Endothelial cell of umbilical vein (primary cell): ENCODE results near the gene CCDC188. TPM values are rescaled to one million over a fixed set of nuclear protein-coding genes. Genes with fewer than 3 reads are reported as not detected.

ENCODE experiments used
- BruUV-seq: library from RNA; stranded (reverse); fragments of 400-500 nt; replicated peaks from 2 replicates; lab custom pipeline; 2021; lab: Mats Ljungman, UMichigan
- CTCF ChIA-PET: fragments of 300-600, 350-600 bp; sonication (Branson Sonifier 250); formaldehyde crosslinking; loops from one replicate; lab custom pipeline; 2021; ENCODE audit warnings: antibody characterized with exemption, inconsistent platforms; lab: Charles Lee
- POLR2A ChIA-PET: fragments of 300-600, 350-600 bp; sonication (Branson Sonifier 250); formaldehyde crosslinking; loops from one replicate; lab custom pipeline; 2021; ENCODE audit warnings: antibody characterized with exemption, inconsistent platforms; lab: Charles Lee
- DNase-seq: peaks from one replicate; pipeline ENCODE4 v3.0.0-alpha.2; 2011; ENCODE audit warnings: low read depth, low spot score
- FAIRE-seq: peaks from 2 replicates; lab custom pipeline; 2011; peaks lifted over from hg19 to GRCh38; lab: Jason Lieb, UNC
- H2AFZ ChIP-seq: 2 replicates; pipeline ENCODE4 v1.6.0; 2012; ENCODE audit warnings: low read depth, low read length, control low read depth, inconsistent platforms
- H3K27ac ChIP-seq: 2 replicates; pipeline ENCODE4 v1.5.1; 2011; ENCODE audit warnings: low read depth, mild to moderate bottlenecking, control low read depth, low read length, moderate library complexity; ENCODE audit not compliant: insufficient read depth
- H3K27me3 ChIP-seq, 2 experiments: 2 replicates each; pipeline versions ENCODE4 v1.6.0 to v1.6.1; 2011; ENCODE audit warnings: low read length in 2 of 2, mixed read lengths in 1 of 2; ENCODE audit not compliant: control insufficient read depth in 2 of 2, insufficient read depth in 2 of 2
- H3K36me3 ChIP-seq, 2 experiments: 2 replicates in 1 of 2; 3 replicates in 1 of 2; pipeline ENCODE4 v1.5.1; 2011; ENCODE audit warnings: low read length in 2 of 2, mild to moderate bottlenecking in 1 of 2, moderate library complexity in 1 of 2; ENCODE audit not compliant: control insufficient read depth in 2 of 2, insufficient read depth in 2 of 2; ENCODE audit errors: extremely low read depth in 1 of 2
- H3K4me1 ChIP-seq: 3 replicates; pipeline ENCODE4 v1.5.1; 2011; ENCODE audit warnings: mild to moderate bottlenecking, low read length; ENCODE audit not compliant: control insufficient read depth, insufficient read depth; ENCODE audit errors: extremely low read depth
- H3K4me2 ChIP-seq: 2 replicates; pipeline ENCODE4 v1.6.1; 2011; ENCODE audit warnings: low read length, control low read depth, mixed read lengths; ENCODE audit not compliant: insufficient read depth
- H3K4me3 ChIP-seq, 3 experiments: fragments of 200-600 bp in 1 of 3; sonication (generic), shearing (Covaris generic) in 1 of 3; replicated peaks in 1 of 3; 2 replicates each; pipeline ENCODE4 v1.5.1; 2011 to 2016; ENCODE audit warnings: control low read depth in 3 of 3, low read length in 3 of 3, mild to moderate bottlenecking in 2 of 3, inconsistent platforms in 1 of 3, low read depth in 1 of 3, moderate library complexity in 1 of 3; ENCODE audit not compliant: insufficient read depth in 1 of 3
- H3K79me2 ChIP-seq: 2 replicates; pipeline ENCODE4 v1.6.0; 2012; ENCODE audit warnings: low read length, inconsistent platforms; ENCODE audit not compliant: control insufficient read depth, insufficient read depth
- H3K9ac ChIP-seq: replicated peaks from 2 replicates; pipeline ENCODE3; 2011; ENCODE audit warnings: low read length, control low read depth; ENCODE audit not compliant: insufficient read depth; ENCODE audit errors: extremely low read depth
- H3K9me1 ChIP-seq: replicated peaks from 3 replicates; pipeline ENCODE4 v1.6.0; 2011; ENCODE audit warnings: mild to moderate bottlenecking, low read length; ENCODE audit not compliant: control insufficient read depth, insufficient read depth; ENCODE audit errors: extremely low read depth
- H3K9me3 ChIP-seq: replicated peaks from 2 replicates; pipeline ENCODE4 v1.5.1; 2012; ENCODE audit warnings: low read length, inconsistent platforms; ENCODE audit not compliant: control insufficient read depth, insufficient read depth
- H4K20me1 ChIP-seq: replicated peaks from 2 replicates; pipeline ENCODE3; 2011; ENCODE audit warnings: mild to moderate bottlenecking, low read length; ENCODE audit not compliant: control insufficient read depth, insufficient read depth; ENCODE audit errors: extremely low read depth
- CTCF ChIP-seq, 2 donors: IDR thresholded peaks; 1 replicate in 1 of 2; 2 replicates in 1 of 2; pipeline ENCODE4 v1.5.1; 2011; ENCODE audit warnings: low read length in 2 of 2, mild to moderate bottlenecking in 2 of 2, moderate library complexity in 2 of 2, control low read depth in 1 of 2, inconsistent platforms in 1 of 2, low read depth in 1 of 2; ENCODE audit not compliant: insufficient read depth in 1 of 2; ENCODE audit errors: extremely low read depth in 1 of 2
- EZH2 ChIP-seq: IDR thresholded peaks from 2 replicates; pipeline ENCODE4 v1.6.1; 2012; ENCODE audit warnings: borderline replicate concordance, low read depth, mild to moderate bottlenecking, moderate library complexity, low read length, inconsistent platforms; ENCODE audit not compliant: severe bottlenecking
- JUN ChIP-seq: IDR thresholded peaks from 2 replicates; pipeline ENCODE4 v1.6.1; 2011; ENCODE audit warnings: borderline replicate concordance, low read depth; ENCODE audit not compliant: insufficient read length, insufficient read depth
- MYC ChIP-seq: IDR thresholded peaks from one replicate; pipeline ENCODE4 v1.6.1; 2011; ENCODE audit warnings: mild to moderate bottlenecking, low read depth, low read length
- POLR2A ChIP-seq: IDR thresholded peaks from 2 replicates; pipeline ENCODE4 v1.6.1; 2012; ENCODE audit warnings: low read depth, mild to moderate bottlenecking, control low read depth, low read length
- POLR2AphosphoS5 ChIP-seq: IDR thresholded peaks from 2 replicates; pipeline ENCODE4 v1.6.1; 2012; ENCODE audit warnings: low read depth, mild to moderate bottlenecking, control low read depth, low read length, moderate library complexity; ENCODE audit not compliant: insufficient read depth
- dilution Hi-C: fragments of 300-500 bp; cut with MboI; formaldehyde crosslinking; loops from one replicate; pipeline ENCODE4 v1.15.0; 2019; ENCODE audit warnings: low sequenced_read_pairs; ENCODE audit not compliant: extremely low pct_ligation_motif_present
- intact Hi-C: fragments of 100-400 bp; cut with micrococcal nuclease; formaldehyde crosslinking; loops from one replicate; pipeline ENCODE4 v1.10.0; 2022
- polyA plus RNA-seq, 4 experiments: library from polyadenylated mRNA; depleted of rRNA in 3 of 4; stranded (reverse) in 3 of 4; unstranded in 1 of 4; fragments of >200 nt; gene quantifications; 2 replicates each; pipeline versions ENCODE4 v1.2.1 to v1.2.3, GENCODE V29; 2011 to 2012; ENCODE audit warnings: missing spikeins in 1 of 4
- total RNA-seq: library from RNA; stranded (reverse); gene quantifications from 2 replicates; pipeline ENCODE4 v1.2.3, GENCODE V29; 2021

CCDC188 gene
- total and polyA plus RNA-seq, 2 donors (not counting 3 experiments of a cell fraction or from before 2014, with no cell fraction given): 9.4 to 9.8 TPM

- Histone ChIP-seq H3K9ac (no peak overlapping the region), H3K36me3 (no peaks in the 10 kb centered on the region), H3K4me3 (no peak overlapping the region), H3K4me2 (no peak overlapping the region), H3K79me2 (peaks cover 63% of the 10 kb centered on the region), H3K27ac (no peak overlapping the region), H3K9me3 (no peaks in the 10 kb centered on the region), H2AFZ (no peak overlapping the region), H4K20me1 (no peaks in the 10 kb centered on the region), H3K27me3 (no peaks in the 10 kb centered on the region), H3K9me1 (no peaks in the 10 kb centered on the region), H3K4me1 (peaks cover 6% of the 10 kb centered on the region)
- no TSS peak for BruUV-seq
- intact Hi-C loops (no loop called here), dilution Hi-C loops (no loop called here)
- ChIA-PET CTCF (no interaction called here), POLR2A (no interaction called here)
- DNase-seq (no peak), FAIRE-seq (no peak)
- TF ChIP-seq JUN (no peak), EZH2 (no peak), POLR2AphosphoS5 (no peak), MYC (no peak), CTCF (IDR thresholded peaks at IDR 0.05; ENCODE audit: extremely low read depth in 1 of 2, insufficient read depth in 1 of 2, low read depth in 1 of 2, low read length in 2 of 2) (no peak), POLR2A (no peak)
Measured at GRCh38 chr22:20133930-20134549, 16.8 kb downstream of the CCDC188 start.
